GM23248 (cell line): Measurements from ENCODE around the gene ANKMY2. TPM values are rescaled to one million over a fixed set of nuclear protein-coding genes. Genes with fewer than 3 reads are reported as not detected.
"Not testable (repeated sequence)": the region's sequence is repeated elsewhere in the genome, so short reads cannot be mapped to it uniquely, and the experiment has no call there.

Experiments
- DNase-seq: peaks from one replicate; pipeline ENCODE4 v3.0.0-alpha.2; 2015
- H2AFZ ChIP-seq: fragments of 200-600 bp; sonication (generic); 2 replicates; pipeline ENCODE4 v1.6.1; 2016; ENCODE audit warnings: antibody characterized with exemption
- H3F3A ChIP-seq: fragments of 200-600 bp; sonication (generic); 2 replicates; pipeline ENCODE4 v1.6.1; 2016; ENCODE audit warnings: mild to moderate bottlenecking, antibody characterized with exemption, mixed run types; ENCODE audit not compliant: insufficient read depth
- H3K27ac ChIP-seq: fragments of 200-600 bp; sonication (generic); 2 replicates; pipeline ENCODE4 v1.5.1; 2016; ENCODE audit warnings: mild to moderate bottlenecking
- H3K27me3 ChIP-seq: fragments of 200-600 bp; sonication (generic); replicated peaks from 2 replicates; pipeline ENCODE4 v1.6.1; 2016; ENCODE audit warnings: mild to moderate bottlenecking; ENCODE audit not compliant: insufficient read depth
- H3K36me3 ChIP-seq: fragments of 200-600 bp; sonication (generic); 2 replicates; pipeline ENCODE4 v1.6.1; 2016; ENCODE audit warnings: low read depth, mild to moderate bottlenecking
- H3K4me1 ChIP-seq: fragments of 200-600 bp; sonication (generic); 2 replicates; pipeline ENCODE4 v1.6.1; 2016; ENCODE audit warnings: mild to moderate bottlenecking; ENCODE audit not compliant: insufficient read depth
- H3K4me2 ChIP-seq: fragments of 200-600 bp; sonication (generic); one replicate; pipeline ENCODE4 v1.6.1; 2016; ENCODE audit warnings: mild to moderate bottlenecking; ENCODE audit not compliant: unreplicated experiment
- H3K4me3 ChIP-seq: fragments of 200-600 bp; sonication (generic); 2 replicates; pipeline ENCODE4 v1.5.1; 2016; ENCODE audit warnings: mild to moderate bottlenecking
- H3K79me2 ChIP-seq: fragments of 200-600 bp; sonication (generic); 2 replicates; pipeline ENCODE4 v1.6.1; 2016; ENCODE audit warnings: mild to moderate bottlenecking; ENCODE audit not compliant: insufficient read depth
- H3K9ac ChIP-seq: fragments of 200-600 bp; sonication (generic); 2 replicates; pipeline ENCODE4 v1.6.1; 2016; ENCODE audit warnings: mild to moderate bottlenecking
- H3K9me2 ChIP-seq: fragments of 200-600 bp; sonication (generic); 2 replicates; pipeline ENCODE4 v1.6.1; 2016; ENCODE audit warnings: mixed run types, mild to moderate bottlenecking, moderate library complexity; ENCODE audit not compliant: insufficient read depth
- H3K9me3 ChIP-seq: fragments of 200-600 bp; sonication (generic); one replicate; pipeline ENCODE4 v1.6.1; 2017; ENCODE audit warnings: low read depth
- H4K20me1 ChIP-seq: fragments of 200-600 bp; sonication (generic); 2 replicates; pipeline ENCODE4 v1.6.0; 2016; ENCODE audit not compliant: insufficient read depth
- EZH2 ChIP-seq: fragments of 200-600 bp; sonication (generic); IDR thresholded peaks from 2 replicates; pipeline ENCODE4 v1.6.1; 2018; ENCODE audit warnings: antibody characterized with exemption, mild to moderate bottlenecking; ENCODE audit not compliant: insufficient read depth, poor library complexity, severe bottlenecking
- EZH2phosphoT487 ChIP-seq: fragments of 200-600 bp; sonication (generic); IDR thresholded peaks from 2 replicates; pipeline ENCODE4 v1.6.1; 2018; ENCODE audit warnings: antibody characterized with exemption, moderate library complexity, mild to moderate bottlenecking, low read depth; ENCODE audit not compliant: insufficient read depth
- WGBS, 2 experiments: methylation state at CpG; one replicate each; pipeline ENCODE4 v1.1.6; 2015 to 2017; ENCODE audit warnings: low lambda C conversion rate in 2 of 2, low coverage in 1 of 2; ENCODE audit errors: missing lambda C conversion rate in 2 of 2; 5-methylcytosine and 5-hydroxymethylcytosine counted together
- in situ Hi-C: fragments of 300-500 bp; cut with MboI; formaldehyde crosslinking; loops from 2 replicates; pipeline ENCODE4 v1.15.0; 2020
- polyA plus RNA-seq: library from polyadenylated mRNA; unstranded; fragments of >200 nt; fragmentation: Nextera tagmentation; extraction: Ambion mirVana; gene quantifications from 2 replicates; pipeline ENCODE4 v1.2.1, GENCODE V29; 2016
- total RNA-seq: library from RNA; depleted of rRNA; stranded (reverse); fragments of >200 nt; shearing (Covaris generic); gene quantifications from 2 replicates; pipeline ENCODE4 v1.2.3, GENCODE V29; 2014

ANKMY2 gene
- total and polyA plus RNA-seq, 2 experiments from 2014 or later: 19.3 to 23.1 TPM

DNA sequence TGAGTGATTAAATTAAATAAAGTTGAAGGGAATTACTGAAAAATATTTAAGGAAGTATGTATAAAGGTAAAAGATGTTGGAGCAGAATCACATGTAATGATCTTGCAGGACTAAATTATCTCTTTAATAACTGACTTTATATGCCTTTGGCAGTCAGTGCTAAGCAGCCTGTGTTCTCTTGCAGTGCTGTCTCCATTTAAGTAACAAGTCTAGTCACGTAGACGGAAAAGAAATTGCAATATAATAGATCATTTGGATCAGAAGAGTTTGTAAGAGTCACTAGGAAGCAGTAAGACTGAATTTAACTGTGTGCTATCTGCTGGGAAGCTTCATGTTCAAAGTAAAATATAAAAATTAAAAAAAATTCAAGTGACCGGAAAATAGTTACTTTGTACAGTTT is 21.8 kb upstream of the ANKMY2 start:
- no peaks in the 10 kb centered on the region for H3K27me3 ChIP-seq
- H3K9me3 ChIP-seq: no peaks in the 10 kb centered on the region
- TF ChIP-seq EZH2phosphoT487 (no peak), EZH2 (no peak)
- no peak for DNase-seq
- WGBS, 2 experiments: 73 to 75% methylated on average over 3 of the region's 3 CpGs
- H3K9me2 ChIP-seq: no peaks in the 10 kb centered on the region
- H3K36me3 ChIP-seq: no peaks in the 10 kb centered on the region
- peaks cover 47% of the 10 kb centered on the region for H3F3A ChIP-seq
- H3K4me2 ChIP-seq: peak overlapping the region; percentile 61
- peaks cover 55% of the 10 kb centered on the region for H3K79me2 ChIP-seq
- H4K20me1 ChIP-seq: no peaks in the 10 kb centered on the region
- H3K4me1 ChIP-seq: peaks cover 46% of the 10 kb centered on the region
- no peak overlapping the region for H3K4me3 ChIP-seq
- H3K27ac ChIP-seq: peak overlapping the region; percentile 98
- in situ Hi-C loops: no loop called here
- peak overlapping the region; percentile 61 for H3K9ac ChIP-seq
- 0 out of 2 replicates have a peak overlapping the region, but pooled peaks have one; percentile 4 for H2AFZ ChIP-seq

DNA sequence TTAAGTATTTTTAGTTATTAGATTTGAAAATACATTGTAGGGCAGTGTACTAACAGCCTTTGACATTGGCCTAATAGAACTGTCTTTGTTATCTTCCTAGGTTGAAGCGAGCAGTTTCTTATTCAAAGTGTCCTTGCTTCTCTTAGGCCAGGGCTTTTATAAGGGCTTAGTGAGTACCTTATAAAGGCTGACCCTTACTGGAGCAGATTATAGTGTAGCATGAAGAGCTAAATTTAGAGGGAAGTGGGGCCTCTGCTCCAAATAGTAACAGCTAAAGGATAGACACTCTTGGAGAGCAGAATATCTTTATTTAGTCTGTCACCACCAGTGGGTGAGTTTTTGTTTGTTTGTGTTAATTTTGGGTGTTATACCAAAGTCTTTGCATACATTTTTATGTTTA is 16.4 kb upstream of the ANKMY2 start:
- no peaks in the 10 kb centered on the region for H3K36me3 ChIP-seq
- H3K9me3 ChIP-seq: no peaks in the 10 kb centered on the region
- WGBS, 2 experiments: 97 to 100% methylated on average over 1 of the region's 1 CpG
- no peak overlapping the region for H3K9ac ChIP-seq
- peaks cover 30% of the 10 kb centered on the region for H3K4me1 ChIP-seq
- no peak overlapping the region for H3K4me3 ChIP-seq
- in situ Hi-C loops: no loop called here
- DNase-seq: no peak
- peaks cover 87% of the 10 kb centered on the region for H3K79me2 ChIP-seq
- TF ChIP-seq EZH2 (no peak), EZH2phosphoT487 (no peak)
- no peak overlapping the region for H3K4me2 ChIP-seq
- peaks cover 18% of the 10 kb centered on the region for H3F3A ChIP-seq
- H3K27me3 ChIP-seq: no peaks in the 10 kb centered on the region
- no peaks in the 10 kb centered on the region for H3K9me2 ChIP-seq
- no peak overlapping the region for H2AFZ ChIP-seq
- no peaks in the 10 kb centered on the region for H4K20me1 ChIP-seq
- H3K27ac ChIP-seq: no peak overlapping the region

DNA sequence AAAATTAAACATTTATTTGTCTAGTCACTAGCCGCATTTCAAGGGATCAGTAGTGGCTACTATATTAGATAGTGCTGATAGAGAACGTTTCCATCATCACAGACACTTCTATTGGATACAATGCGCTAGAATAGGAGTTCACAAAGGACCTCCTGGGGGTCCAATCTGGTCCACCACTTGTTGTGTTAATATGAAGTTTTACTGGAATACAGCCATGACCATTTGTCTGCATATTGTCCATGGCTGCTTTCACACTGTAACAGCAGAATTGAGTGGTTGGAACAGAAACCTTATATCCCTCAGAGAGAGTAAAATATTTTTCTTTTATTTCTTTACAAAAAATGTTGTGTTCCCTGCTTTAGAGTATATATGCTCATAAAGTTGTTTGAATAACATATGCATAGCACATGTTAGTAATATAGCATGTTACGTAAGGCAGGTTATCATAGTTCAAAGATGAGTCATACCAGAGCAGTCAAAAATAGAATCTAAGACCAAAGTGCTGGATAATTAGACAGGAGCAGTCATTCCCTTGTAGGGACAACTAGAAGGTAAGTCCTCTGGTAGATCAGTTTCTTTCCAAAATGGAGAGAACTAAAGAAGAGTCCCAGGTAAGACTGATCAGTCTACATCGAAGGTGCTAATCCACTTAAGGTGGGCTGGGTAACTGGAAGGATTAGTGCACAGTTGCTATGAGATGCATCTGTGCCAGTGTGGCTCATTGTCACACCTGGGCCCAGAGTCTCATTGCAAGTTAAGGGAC is 15.3 kb upstream of the ANKMY2 start:
- no peaks in the 10 kb centered on the region for H4K20me1 ChIP-seq
- H3K27me3 ChIP-seq: no peaks in the 10 kb centered on the region
- TF ChIP-seq EZH2 (no peak), EZH2phosphoT487 (no peak)
- H3K4me2 ChIP-seq: peak overlapping the region; percentile 6
- H3K4me1 ChIP-seq: peaks cover 30% of the 10 kb centered on the region
- no peaks in the 10 kb centered on the region for H3K9me2 ChIP-seq
- WGBS, 2 experiments: 64 to 67% methylated on average over 5 of the region's 5 CpGs
- in situ Hi-C loops: no loop called here
- no peaks in the 10 kb centered on the region for H3K36me3 ChIP-seq
- no peak overlapping the region for H3K4me3 ChIP-seq
- DNase-seq: peak; percentile 44
- no peak overlapping the region for H3K27ac ChIP-seq
- H3K9me3 ChIP-seq: no peaks in the 10 kb centered on the region
- H2AFZ ChIP-seq: no peak overlapping the region
- H3K79me2 ChIP-seq: peaks cover 98% of the 10 kb centered on the region
- H3F3A ChIP-seq: peaks cover 15% of the 10 kb centered on the region
- no peak overlapping the region for H3K9ac ChIP-seq

DNA sequence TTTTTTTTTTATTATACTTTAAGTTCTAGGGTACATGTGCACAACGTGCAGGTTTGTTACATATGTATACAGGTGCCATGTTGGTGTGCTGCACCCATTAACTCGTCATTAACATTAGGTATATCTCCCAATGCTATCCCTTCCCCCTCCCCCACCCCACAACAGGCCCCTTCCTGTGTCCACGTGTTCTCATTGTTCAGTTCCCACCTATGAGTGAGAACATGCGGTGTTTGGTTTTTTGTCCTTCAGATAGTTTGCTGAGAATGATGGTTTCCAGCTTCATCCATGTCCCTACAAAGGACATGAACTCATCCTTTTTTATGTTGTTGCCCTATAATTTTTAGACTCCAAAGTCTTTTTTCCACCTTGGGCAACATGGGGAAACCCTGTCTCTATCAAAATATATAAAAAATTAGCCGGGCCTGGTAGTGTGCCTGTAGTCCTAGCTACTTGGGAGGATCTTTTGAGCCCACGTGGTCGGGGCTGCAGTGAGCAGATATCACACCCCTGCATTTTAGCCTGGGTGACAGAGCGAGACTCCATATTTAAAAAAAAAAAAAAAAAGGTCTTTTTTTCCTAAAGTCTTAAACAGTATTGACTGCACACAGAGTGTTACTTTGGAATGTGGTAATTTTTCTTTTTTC is 14.4 kb upstream of the ANKMY2 start:
- peaks cover 98% of the 10 kb centered on the region for H3K79me2 ChIP-seq
- H3K9me2 ChIP-seq, H3K27ac ChIP-seq, H3K4me2 ChIP-seq, H3K27me3 ChIP-seq, DNase-seq, in situ Hi-C loops, H3K36me3 ChIP-seq, H3K9ac ChIP-seq, H4K20me1 ChIP-seq, H3K9me3 ChIP-seq, H3K4me3 ChIP-seq, H2AFZ ChIP-seq: not testable (repeated sequence)
- 83 to 90% methylated on average over 7 to 8 of the region's 8 CpGs for WGBS, 2 experiments
- H3F3A ChIP-seq: peaks cover 15% of the 10 kb centered on the region
- H3K4me1 ChIP-seq: peaks cover 30% of the 10 kb centered on the region
